ENCODE measurements around the gene PHF12. TPM values are rescaled to one million over a fixed set of nuclear protein-coding genes. Genes with fewer than 3 reads are reported as not detected.

The PHF12 gene
- total RNA-seq, 6 experiments from 2014 or later = 26.4 to 33.6 (median 29.8) TPM

DNA sequence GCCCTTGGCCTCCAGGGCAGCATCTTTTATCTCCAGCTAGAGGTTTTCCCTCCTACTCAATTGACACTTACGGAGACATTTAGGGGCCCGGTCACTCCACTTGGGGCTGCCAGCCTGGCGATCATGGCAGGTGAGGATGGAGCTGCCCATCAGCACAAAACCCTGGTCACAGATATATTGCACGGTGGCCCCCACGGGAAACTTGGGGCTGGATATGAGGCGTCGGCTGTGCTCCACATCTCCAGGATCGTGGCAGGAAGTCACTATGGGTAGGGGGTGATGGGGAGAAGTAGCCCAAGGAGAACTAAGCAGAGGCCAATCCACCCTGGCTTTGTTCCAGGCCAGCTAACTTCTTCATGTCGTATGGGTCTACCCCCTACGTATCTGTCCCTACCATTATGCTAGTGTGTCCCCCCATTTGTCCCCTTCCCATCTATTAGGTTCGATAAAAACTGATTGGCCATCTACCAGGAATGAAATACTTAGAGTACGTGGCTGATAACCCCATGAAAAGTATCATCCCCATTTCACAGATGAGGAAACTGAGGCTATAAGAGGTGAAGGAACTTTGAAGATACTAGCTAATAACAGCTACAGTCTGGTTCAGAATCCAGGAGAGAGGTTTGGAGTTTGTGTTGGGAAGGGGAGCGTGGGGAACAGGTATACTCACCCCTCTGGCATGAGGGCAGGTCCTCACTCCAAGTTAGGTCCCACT is 6.1 kb upstream of the PHF12 start:
- peaks cover 17% of the 10 kb centered on the region for H3K27me3 Mint-ChIP-seq (ENCODE audit: insufficient read depth)
- no peaks in the 10 kb centered on the region for H3K9me3 Mint-ChIP-seq
- H3K4me3 Mint-ChIP-seq = no peak overlapping the region
- H3K36me3 Mint-ChIP-seq (ENCODE audit: low read depth) = no peaks in the 10 kb centered on the region
- no peak overlapping the region for H3K27ac Mint-ChIP-seq
- TF ChIP-seq, protein P1, sequence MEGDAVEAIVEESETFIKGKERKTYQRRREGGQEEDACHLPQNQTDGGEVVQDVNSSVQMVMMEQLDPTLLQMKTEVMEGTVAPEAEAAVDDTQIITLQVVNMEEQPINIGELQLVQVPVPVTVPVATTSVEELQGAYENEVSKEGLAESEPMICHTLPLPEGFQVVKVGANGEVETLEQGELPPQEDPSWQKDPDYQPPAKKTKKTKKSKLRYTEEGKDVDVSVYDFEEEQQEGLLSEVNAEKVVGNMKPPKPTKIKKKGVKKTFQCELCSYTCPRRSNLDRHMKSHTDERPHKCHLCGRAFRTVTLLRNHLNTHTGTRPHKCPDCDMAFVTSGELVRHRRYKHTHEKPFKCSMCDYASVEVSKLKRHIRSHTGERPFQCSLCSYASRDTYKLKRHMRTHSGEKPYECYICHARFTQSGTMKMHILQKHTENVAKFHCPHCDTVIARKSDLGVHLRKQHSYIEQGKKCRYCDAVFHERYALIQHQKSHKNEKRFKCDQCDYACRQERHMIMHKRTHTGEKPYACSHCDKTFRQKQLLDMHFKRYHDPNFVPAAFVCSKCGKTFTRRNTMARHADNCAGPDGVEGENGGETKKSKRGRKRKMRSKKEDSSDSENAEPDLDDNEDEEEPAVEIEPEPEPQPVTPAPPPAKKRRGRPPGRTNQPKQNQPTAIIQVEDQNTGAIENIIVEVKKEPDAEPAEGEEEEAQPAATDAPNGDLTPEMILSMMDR (IDR thresholded peaks at IDR 0.05) = no peak
- DNase-seq = no peak
- H3K4me1 Mint-ChIP-seq (ENCODE audit: low read depth) = no peaks in the 10 kb centered on the region

DNA sequence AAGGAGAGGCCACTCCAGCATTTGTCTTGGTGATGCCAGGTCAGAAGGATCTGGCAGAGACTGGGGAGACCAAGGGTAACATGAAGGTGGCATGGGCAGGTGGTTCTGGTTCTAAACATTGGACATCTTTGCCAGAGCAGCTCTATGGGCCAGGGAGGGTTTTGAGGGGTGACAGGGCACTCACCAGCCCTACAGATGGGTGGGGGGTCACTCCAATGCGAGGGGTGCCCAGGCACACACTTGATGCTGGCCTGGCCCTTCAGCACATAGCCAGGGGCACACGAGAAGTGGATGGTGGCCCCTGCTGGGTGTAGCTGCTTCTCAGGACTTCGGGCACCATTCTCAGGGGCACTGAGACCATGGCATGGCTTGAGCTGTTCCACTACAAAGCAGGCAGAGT is 5.5 kb upstream of the PHF12 start:
- no peak overlapping the region for H3K27ac Mint-ChIP-seq
- no peak for DNase-seq
- H3K9me3 Mint-ChIP-seq = no peaks in the 10 kb centered on the region
- TF ChIP-seq, protein P1 (IDR thresholded peaks at IDR 0.05) = no peak
- H3K36me3 Mint-ChIP-seq (ENCODE audit: low read depth) = no peaks in the 10 kb centered on the region
- no peaks in the 10 kb centered on the region for H3K4me1 Mint-ChIP-seq (ENCODE audit: low read depth)
- peaks cover 13% of the 10 kb centered on the region for H3K27me3 Mint-ChIP-seq (ENCODE audit: insufficient read depth)
- H3K4me3 Mint-ChIP-seq = no peak overlapping the region

DNA sequence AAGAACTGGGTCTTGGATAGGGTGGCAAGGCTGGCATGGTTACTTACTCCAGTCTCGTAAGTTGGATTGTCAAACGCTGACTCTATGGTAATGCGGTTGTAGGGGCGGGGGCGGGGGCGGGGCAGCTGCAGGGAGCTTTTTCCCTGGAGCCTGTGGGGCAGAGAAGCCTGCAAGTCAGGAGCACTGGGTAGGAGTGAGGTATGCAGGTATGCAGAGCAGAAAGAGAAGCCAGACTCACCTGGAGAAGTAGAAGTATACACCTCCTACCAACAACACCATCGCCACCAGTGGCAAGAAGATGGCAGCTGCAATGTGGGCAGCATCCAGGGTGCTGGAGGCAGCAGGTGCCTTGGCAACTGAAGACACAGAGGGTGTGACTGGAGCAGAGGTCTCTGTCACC is 4.8 kb upstream of the PHF12 start:
- H3K9me3 Mint-ChIP-seq = no peaks in the 10 kb centered on the region
- TF ChIP-seq, protein P1 (IDR thresholded peaks at IDR 0.05) = no peak
- H3K27me3 Mint-ChIP-seq (ENCODE audit: insufficient read depth) = peaks cover 10% of the 10 kb centered on the region
- H3K27ac Mint-ChIP-seq = no peak overlapping the region
- DNase-seq = no peak
- no peak overlapping the region for H3K4me3 Mint-ChIP-seq
- H3K4me1 Mint-ChIP-seq (ENCODE audit: low read depth) = no peaks in the 10 kb centered on the region
- no peaks in the 10 kb centered on the region for H3K36me3 Mint-ChIP-seq (ENCODE audit: low read depth)

DNA sequence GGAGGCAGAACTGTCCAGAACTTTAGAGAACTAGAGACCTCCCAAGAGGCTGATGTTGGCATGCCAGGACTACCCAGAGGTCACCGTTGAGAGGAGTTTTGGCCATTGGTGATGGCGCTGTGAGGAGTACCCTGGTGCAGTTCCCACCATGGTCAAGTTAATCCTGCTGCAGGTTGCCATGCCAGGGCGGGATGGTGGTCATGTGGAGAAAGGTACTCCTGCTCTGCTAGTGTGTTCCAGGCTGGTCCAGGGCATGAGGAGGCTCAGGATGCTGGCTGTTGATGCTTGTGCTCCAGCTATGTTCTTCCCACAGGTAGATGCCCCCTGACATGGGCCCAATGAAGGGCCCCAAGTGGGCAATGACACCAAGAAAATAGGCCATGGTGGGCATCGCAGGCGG is 4.1 kb upstream of the PHF12 start:
- no peak for DNase-seq

DNA sequence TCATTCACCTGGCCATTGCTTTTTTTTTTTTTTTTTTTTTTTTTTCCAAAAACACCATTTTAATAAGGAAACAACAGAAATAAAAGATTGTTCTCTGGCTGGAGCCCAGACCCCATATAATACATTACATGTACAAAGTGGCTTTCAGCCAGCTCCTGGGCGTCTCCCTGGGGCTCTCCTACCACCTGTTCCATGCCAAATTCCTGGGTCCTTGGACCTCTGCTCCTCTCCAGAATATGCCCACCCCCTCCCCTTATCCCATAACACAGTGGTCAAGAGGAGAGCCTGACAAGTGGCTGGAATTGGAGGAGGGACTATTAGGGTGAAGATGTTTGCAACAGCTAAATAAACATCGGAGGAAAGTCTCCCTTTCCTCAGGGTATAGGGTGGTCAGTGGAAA is 3.6 kb upstream of the PHF12 start:
- no peak for DNase-seq
- Mint-ChIP-seq H3K27me3 (ENCODE audit: insufficient read depth) (peaks cover 4% of the 10 kb centered on the region), H3K36me3 (ENCODE audit: low read depth) (no peaks in the 10 kb centered on the region), H3K4me1 (ENCODE audit: low read depth) (no peaks in the 10 kb centered on the region), H3K27ac (no peak overlapping the region), H3K4me3 (no peak overlapping the region), H3K9me3 (no peaks in the 10 kb centered on the region)
- TF ChIP-seq, protein P1 (IDR thresholded peaks at IDR 0.05) = no peak

More for the DNA sequence above, 4.1 kb upstream of the PHF12 start:
- Mint-ChIP-seq H3K27ac (no peak overlapping the region), H3K9me3 (no peaks in the 10 kb centered on the region), H3K36me3 (ENCODE audit: low read depth) (no peaks in the 10 kb centered on the region), H3K4me3 (no peak overlapping the region), H3K27me3 (ENCODE audit: insufficient read depth) (peaks cover 7% of the 10 kb centered on the region), H3K4me1 (ENCODE audit: low read depth) (no peaks in the 10 kb centered on the region)
- TF ChIP-seq, protein P1 (IDR thresholded peaks at IDR 0.05) = no peak
